Measurements from ENCODE around the gene NUBPL.
"Not testable (repeated sequence)": the region's sequence is repeated elsewhere in the genome, so short reads cannot be mapped to it uniquely, and the experiment has no call there.

NUBPL gene

GRCh38 chr14:31746326-31746725 is 185.1 kb downstream of the NUBPL start:
- no peak for DNase-seq (ENCODE audit: low spot score)

- no peak for DNase-seq (ENCODE audit: low spot score)
Measured at GRCh38 chr14:31749275-31749674, 188.1 kb downstream of the NUBPL start.

- DNase-seq (ENCODE audit: low spot score), result not testable (repeated sequence)
Measured at GRCh38 chr14:31751047-31751446, 189.8 kb downstream of the NUBPL start.

GRCh38 chr14:31752867-31753661 is 191.9 kb downstream of the NUBPL start:
- DNase-seq (ENCODE audit: low spot score), result no peak

- DNase-seq (ENCODE audit: low spot score), result no peak
Measured at GRCh38 chr14:31758941-31759340, 197.7 kb downstream of the NUBPL start.

- DNase-seq (ENCODE audit: low spot score), result no peak
Measured at GRCh38 chr14:31760277-31760676, 199.1 kb downstream of the NUBPL start.

GRCh38 chr14:31761325-31761724 is 200.1 kb downstream of the NUBPL start:
- DNase-seq (ENCODE audit: low spot score), result no peak

GRCh38 chr14:31763041-31763440 is 201.8 kb downstream of the NUBPL start:
- no peak for DNase-seq (ENCODE audit: low spot score)

GRCh38 chr14:31766315-31766892 is 205.2 kb downstream of the NUBPL start:
- no peak for DNase-seq (ENCODE audit: low spot score)

GRCh38 chr14:31768355-31768754 is 207.2 kb downstream of the NUBPL start:
- DNase-seq (ENCODE audit: low spot score), result no peak

- no peak for DNase-seq (ENCODE audit: low spot score)
Measured at GRCh38 chr14:31770271-31770670, 209.1 kb downstream of the NUBPL start.

GRCh38 chr14:31774567-31774966 is 213.4 kb downstream of the NUBPL start:
- DNase-seq (ENCODE audit: low spot score), result no peak

GRCh38 chr14:31777312-31777711 is 216.1 kb downstream of the NUBPL start:
- no peak for DNase-seq (ENCODE audit: low spot score)

GRCh38 chr14:31781578-31781977 is 220.4 kb downstream of the NUBPL start:
- DNase-seq (ENCODE audit: low spot score), result no peak

- DNase-seq (ENCODE audit: low spot score), result no peak
Measured at GRCh38 chr14:31785574-31785973, 224.4 kb downstream of the NUBPL start.

- no peak for DNase-seq (ENCODE audit: low spot score)
Measured at GRCh38 chr14:31787377-31787776, 226.2 kb downstream of the NUBPL start.

GRCh38 chr14:31788340-31788739 is 227.1 kb downstream of the NUBPL start:
- no peak for DNase-seq (ENCODE audit: low spot score)

GRCh38 chr14:31792726-31793125 is 231.5 kb downstream of the NUBPL start:
- no peak for DNase-seq (ENCODE audit: low spot score)

GRCh38 chr14:31797946-31798345 is 236.7 kb downstream of the NUBPL start:
- DNase-seq (ENCODE audit: low spot score), result not testable (repeated sequence)

GRCh38 chr14:31802838-31803237 is 241.6 kb downstream of the NUBPL start:
- DNase-seq (ENCODE audit: low spot score), result no peak

- no peak for DNase-seq (ENCODE audit: low spot score)
Measured at GRCh38 chr14:31806249-31806648, 245.0 kb downstream of the NUBPL start.

GRCh38 chr14:31811693-31812628 is 250.8 kb downstream of the NUBPL start:
- DNase-seq (ENCODE audit: low spot score), result not testable (repeated sequence)

Measured in ecto neural progenitor cell (in vitro differentiated cells).